Stimulated activated CD8-positive, alpha-beta memory T cell treated with anti-CD3 and anti-CD28 coated beads, Interleukin-2, amount 100 ng/mL, for 1 hour (primary cell): ENCODE results near the gene PNPO.

Experiments used
- DNase-seq, 2 donors: peaks; one replicate each; pipeline ENCODE4 v3.0.0-alpha.2; 2020; ENCODE audit warnings: low read depth in 2 of 2

PNPO gene

DNA sequence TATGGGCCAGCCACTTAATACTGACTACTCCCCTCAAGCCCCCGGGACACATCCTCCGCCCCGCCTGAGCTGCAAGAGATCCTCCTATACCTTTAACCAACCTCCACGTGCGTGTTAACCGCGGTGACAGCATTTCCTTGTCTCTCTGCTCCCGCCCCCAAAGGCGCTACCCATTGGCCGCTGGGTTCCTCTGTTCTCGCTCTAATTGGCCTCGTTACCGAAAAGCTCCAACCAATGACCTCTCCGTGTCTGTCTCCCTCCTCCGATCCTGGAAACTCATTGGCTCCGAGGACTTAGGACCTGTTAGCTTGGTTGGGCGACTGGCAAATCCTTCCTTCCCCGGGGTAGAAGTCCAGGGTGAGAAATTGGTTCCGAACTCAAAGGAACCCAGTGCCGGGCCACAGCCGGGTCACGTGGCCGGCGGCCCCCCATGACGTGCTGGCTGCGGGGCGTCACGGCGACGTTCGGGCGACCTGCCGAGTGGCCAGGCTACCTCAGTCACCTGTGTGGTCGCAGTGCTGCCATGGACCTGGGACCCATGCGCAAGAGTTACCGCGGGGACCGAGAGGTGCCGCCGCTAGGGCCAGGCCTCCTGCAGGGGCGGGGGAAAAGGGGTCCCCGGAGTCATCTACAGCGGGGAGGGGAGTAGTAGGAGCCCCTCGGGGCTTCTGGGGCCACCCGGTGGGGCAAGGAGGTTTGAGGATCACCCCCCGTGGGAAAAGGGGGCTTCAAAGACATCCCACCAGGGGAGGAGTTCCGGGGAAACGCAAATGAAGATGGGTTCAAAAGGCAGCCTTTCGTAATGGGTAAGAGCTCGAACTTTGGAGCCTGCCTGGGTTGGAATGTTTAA is at the start of gene PNPO:
Gene PNPO (plus strand): TSS at position 326 of the 850 bp plus-strand sequence. CDS start 105 bp downstream, at position 431.
- peak; percentile 82 to 83 for DNase-seq

DNA sequence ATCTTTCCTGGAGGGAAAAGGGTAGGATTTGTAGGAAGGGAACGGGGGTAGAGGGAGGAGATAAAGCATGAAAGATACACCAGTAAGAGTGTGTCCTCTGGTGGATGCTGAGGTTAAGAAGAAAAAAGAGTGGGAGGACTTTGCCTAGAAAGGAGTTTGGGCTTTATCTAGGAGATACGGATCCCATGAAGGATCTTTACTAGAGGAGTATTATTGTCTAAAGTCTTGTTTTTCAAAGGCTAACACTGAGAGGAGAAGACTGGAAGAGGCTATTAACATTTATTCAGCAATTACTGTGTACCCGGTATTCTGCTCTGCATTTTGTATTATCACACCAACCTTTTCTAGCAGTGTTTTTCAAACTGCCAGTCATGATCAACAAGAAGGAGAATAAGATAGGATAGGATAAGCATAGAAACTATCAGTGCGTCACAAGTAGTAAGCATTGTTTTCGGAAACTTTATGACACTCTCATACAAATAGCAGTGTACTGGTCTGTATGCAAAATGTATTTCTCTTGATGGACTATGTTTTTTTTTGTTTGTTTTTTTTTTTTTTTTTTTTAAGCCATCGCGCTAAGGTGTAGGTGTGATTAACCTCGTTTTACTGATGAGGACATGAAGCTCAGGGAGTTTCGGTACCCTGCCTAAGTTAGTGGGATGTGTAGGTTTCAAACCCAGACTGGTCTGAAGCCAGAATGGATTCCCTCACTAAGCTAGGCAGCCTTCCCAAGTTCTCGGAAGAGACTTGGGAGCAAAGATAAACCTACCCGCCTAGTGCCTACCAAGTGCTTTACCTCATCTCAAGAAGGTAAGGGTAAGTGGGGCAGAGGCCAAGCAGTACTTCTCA is 46.6 kb upstream of the PNPO start:
- no peak for DNase-seq

DNA sequence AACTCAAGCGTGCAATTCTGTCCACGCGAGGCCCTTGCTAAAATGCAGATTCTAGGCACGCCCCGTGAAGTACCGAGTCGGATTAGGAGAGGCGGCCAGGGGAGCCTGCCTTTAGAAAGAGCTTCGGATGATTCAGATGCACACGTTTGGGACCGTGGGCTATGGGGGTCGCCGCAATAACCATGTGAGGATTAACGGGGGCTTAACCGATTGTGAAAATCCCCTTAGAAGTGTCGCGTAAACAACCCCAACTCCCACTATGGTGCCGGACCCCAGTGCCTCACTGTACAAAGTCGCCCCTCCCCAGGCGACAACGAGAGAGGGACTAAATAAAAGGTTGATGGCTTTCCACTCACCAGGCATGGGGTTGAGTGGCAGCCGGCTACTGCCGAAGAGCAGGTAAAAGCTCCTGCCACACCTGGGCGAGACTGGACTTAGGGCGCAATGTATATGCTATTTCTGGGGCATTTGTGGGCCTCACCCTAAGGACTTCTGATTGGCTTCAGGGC is 46.0 kb upstream of the PNPO start:
- DNase-seq = no peak

DNA sequence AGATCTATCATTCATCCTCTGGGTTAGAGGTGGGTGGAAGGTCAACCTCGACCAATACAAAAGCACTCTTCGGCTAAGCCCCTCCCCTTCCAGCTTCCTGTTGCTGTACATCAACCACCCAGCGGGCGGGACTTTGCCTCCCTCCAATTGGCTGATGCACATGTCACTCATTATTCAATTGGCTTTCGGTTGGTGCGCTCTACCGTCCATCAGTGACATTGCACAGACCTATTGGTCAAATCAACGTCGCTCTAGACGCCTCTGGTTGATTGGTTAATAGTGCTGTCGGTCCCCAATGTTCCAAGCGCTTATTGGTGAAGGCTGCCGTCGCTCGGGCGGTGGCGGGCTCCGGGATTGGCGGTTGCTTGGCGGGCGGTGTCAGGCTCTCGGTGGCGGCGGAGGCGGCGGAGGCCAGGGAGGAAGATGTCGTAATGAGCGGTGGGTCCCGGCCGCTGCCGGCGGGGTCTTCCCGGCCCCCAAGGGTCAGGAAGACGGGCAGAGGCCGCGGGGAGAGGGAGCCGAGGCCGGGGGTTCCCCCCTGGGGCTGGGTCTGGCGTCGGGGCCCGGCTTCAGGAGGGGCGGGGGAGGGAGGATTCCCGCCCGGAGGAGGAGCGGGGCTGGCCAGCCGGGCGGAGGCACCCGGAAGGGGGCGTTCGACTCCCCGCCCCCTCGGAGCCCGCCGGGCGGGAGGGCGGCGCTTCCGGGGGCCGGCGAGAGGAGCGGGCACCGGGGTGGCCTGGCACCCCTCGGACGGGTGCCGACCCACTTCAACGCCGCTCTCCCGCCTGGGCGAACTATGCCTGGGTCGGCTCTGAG is 45.3 kb upstream of the PNPO start, which contains the start of gene SP2:
Gene SP2 (plus strand): TSS at position 381 of the 816 bp plus-strand sequence. CDS start 51 bp downstream, at position 432.
- peak; percentile 97 for DNase-seq

DNA sequence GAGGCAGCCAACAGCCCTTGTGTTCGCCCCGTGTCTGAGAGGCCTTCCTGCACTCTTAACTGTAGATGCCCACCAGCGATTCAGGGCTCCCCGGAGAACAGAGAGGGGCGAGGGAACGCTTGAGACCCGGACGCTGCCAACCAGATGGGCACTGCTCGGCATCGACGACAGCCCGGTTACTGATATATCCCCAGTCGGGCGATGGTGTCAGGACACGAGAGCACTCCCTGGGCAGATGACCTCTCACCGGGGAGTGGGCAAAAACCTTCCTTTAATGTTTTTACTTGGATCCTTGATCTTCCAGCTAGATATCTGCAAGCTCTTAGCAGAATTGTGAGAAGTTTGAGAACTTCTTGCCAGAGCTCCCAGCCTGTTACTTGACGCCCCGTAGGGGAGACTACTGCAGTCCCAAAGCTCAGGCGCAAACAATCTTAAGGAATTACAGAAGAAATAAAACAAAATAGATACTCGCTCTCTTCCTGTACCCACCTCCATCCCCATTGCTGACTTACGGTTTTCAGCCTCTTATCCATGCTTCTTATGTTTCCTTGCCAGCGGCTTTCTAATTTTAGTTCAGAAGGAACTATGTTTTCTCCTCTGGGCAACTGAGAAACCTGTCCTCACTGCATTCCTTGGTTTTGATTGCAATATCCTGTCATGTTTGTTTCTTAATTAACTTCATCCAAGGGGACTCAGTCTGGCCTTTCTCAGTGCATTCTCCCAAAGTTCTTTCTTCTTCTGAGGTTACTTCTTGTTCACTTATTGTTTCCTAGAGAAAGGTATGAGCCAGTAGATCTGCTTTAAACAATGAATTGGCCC is 44.5 kb upstream of the PNPO start:
- no peak for DNase-seq

DNA sequence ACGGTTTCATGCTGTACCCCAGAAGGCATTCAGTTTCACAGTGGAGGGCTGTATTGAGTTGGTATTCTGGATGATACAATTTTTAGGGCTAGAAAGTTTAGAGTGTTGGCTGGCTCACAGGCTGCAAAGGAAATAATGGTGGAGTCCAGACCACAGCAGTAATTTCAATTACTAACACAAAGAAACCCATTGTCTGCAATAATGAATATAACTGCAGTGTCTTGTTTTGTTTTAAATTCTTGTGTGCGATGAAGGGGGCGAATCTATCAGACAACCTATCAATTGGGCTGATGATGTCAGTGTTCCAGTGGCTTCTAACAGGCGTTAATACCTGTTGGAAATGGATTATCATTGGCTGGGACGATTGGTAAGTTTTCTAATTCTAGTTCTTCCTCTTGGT is 43.8 kb upstream of the PNPO start:
- no peak for DNase-seq

DNA sequence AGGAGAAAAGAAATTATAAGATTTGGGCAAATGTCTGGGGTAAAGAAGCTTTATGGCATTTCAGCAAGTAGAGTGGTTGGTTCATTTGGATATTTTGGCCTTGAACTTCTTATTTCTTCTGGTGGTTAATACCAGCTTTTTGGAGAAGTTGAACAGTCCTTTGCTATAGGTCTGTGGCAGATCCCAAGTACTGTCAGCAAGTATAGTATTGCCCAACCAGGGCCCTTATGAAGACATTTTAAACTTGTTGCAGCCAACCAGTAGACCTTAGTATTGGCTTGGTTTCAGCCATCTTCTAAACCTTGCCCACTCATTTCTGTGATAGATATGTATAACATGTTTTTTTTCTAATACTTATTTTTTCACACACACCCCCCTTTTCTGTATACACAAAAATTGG is 43.1 kb upstream of the PNPO start:
- DNase-seq = no peak

DNA sequence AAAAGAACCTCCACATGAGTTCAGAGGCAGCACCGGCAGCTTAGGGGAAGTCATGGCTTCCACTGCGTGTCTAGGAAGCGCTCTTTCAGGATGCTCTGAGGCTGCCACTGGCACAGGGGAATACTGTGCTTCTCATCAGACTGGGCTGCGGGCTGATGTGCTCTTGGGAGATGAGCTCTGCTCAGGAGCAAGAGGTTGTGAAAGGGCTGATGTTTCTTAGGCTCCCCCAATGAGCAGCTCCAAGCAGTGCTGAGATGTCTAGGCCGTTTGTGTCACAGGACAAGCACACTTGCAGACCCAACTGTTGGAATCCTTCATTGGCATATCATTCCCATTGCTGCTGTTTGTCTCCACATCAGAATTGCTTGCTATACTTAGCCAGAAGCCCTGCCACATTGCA is 41.7 kb upstream of the PNPO start:
- no peak for DNase-seq

DNA sequence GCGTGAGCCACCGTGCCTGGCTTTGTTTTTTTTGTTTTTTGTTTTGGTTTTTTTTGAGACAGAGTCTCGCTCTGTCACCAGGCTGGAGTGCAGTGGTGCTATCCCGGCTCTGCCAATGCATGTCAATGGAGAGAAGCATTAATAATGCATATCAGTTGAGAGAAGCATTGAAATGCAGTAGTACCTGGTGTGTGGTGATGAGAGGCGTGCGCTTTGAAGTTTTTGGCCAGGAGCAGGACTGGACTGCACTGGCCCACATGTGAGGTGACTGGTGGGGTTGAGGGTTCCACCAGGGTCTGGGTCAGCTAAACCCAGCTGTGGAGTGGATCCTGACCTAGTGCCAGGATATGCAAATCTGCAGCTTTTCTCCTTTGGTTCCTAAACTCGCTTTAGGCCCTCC is 39.9 kb upstream of the PNPO start:
- no peak for DNase-seq

DNA sequence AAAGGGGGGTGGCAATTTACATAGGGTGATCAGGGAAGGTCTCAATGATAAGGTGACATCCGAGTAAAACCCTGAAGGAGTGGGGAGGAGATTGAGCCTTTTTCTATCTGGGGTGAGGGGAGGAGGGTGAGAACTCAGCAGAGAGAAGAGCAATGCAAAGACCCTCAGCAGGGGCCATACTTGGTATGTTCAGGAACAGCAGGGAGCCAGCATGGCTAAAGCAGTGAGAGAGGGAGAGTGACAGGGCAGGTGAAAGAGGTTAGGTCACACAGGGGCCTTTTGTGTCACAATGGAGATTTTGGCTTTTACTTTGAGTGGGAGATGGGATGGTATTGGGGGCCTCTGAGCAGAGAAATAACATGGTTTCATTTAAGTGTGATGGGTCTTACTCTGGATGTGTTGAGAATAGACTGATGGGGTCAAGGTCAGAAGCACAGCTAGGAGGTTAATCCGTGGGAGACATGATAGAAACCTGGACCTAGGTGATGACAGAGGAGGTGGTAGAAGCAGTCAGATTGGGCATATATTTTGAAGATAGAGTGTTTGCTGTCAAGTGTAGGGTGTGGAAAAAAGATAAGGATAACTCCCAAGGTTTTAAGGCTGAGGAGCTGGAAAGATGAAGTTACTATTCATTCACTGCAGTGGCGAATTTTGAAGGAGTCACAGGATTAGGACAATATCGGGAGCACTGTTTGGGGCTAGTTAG is 39.2 kb upstream of the PNPO start:
- no peak for DNase-seq

DNA sequence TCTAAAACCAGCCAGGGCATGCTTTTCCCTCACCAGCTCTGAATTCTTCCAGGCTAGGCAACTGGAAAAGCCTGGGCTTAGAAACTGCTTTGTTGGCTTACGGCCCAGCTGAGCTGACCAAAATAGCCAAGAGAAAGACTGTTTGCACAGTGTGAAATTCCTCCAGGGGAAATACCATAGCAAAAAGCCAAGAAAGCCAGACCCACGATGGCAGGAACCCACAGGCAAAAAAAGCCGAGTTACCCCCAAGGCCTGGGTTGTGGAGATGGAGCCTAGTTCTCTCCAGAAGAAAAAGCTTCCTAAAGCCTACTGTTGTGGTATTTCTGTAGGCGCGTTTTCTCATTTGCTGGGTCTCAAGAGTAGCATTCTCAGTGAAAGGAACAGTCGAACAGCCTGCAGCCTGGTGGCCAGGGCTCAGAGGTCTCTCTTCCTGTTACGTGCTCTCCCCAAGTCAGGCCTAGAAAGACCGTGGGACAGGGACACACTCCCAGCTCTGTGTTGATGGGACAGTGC is 36.1 kb upstream of the PNPO start:
- DNase-seq = no peak

DNA sequence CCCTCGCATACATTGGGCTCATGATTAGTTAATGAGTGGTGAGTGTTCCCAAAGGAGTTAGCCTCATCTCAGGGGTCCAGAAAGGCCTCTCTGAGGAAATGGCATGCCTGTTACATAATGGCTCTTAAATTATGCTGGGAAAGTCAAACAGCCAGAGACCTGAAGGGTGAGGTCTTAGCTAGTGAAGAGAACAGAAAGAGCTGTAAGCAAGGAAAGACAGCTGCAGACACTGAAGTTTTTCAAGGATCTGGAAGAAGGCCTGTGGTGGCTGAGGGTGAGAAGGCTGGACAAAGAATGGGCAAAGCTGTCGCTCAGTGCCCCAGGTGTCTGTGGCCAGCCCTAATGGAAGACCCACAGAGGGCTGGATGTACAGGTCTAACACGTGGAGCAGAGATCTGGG is 34.9 kb upstream of the PNPO start:
- DNase-seq = no peak

DNA sequence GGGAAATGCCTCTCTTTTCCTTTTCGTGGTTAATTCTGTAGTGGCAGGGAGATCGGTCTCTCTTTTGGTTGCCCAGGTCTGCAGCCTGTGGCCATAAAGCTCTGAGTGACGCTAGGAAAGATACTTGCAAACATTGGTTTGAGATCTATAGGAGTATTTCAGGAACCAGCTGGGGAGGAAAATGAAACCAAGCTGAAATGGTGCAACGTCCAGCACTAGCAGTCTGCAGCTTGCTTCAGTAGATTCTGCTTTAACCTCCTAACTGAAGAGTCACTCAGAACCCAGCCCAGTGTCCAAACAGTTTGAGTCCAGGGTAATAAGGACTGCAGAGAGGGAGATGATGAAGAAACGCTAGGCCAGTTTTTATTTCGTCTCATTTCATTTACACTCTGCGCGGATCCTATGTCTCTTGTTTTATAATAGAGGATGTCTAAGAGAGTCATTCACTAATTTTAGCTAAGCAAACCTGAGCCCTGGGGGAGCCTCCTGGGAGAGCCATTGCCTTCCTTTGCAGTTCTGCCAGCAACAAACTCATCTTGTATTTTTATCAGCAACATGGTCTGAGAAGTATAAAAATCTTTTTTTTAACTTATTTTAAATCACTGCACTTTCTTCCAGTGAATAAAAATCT is 33.3 kb upstream of the PNPO start:
- DNase-seq = no peak

DNA sequence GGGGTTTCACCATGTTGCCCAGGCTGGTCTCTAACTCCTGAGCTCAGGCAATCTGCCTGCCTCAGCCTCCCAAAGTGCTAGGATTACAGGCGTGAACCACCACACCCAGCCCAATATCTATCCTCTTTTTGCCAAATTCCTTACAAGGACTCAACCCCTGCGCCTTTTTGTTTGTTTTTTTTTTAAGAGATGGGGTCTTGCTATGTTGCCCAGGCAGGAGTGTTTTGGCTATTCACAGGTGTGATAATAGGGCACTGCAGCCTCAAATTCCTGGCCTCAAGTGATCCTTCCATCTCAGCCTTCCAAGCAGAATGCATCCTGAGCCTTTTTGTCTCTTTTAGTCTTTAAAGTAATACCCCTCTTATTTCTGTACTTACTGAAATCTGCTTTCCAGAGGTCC is 28.3 kb upstream of the PNPO start:
- no peak for DNase-seq

DNA sequence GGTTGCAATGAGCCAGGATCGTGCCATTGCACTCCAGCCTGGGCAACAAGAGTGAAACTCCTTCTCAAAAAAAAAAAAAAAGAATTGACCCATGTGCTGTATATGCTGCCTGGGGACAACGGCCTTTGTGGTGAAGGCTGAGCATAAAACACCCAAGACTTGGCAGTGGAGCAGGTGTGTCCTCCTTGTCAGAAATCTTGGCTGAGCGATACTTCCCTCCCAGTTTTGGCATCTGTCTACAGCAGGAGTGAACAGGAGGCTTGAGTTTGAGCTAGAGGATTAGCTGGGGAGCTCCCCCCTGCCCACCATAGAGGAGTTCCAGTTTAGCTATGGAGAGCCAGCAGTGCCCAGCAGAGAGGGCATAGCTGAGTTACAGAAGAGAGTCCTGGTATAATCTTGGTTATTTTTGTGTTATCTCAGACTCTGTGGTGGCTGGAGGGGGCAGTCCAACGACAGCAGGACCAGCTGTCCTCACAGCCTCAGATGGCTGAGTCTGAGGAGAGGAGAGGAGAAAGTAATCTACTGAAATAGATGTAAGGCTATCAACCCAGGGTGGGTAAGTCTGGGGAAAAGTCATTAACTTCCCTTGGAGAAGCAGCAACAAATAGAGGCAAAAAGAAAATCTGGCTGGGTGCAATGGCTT is 26.9 kb upstream of the PNPO start:
- DNase-seq = no peak

DNA sequence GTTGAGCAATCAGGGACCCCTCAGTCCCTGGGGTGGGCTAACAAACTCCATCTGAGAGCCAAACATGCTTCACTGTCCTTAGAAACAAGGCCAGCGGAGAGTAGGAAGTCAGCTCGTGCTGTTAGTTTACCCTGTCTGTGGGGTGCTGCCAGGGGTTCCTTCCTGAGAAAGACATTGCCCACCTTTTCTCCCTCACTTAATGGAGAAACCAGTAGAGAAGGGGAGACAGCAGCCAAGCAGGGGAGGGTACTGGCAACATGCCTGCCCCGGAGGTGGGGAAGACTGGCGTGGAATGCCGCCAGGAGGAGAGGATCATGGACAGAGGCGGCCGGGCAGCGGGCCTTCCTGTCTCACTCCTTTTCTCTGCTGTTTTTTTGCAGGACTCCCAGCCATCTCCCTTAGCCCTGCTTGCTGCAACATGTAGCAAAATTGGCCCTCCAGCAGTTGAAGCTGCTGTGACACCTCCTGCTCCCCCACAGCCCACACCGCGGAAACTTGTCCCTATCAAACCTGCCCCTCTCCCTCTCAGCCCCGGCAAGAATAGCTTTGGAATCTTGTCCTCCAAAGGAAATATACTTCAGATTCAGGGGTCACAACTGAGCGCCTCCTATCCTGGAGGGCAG is 25.5 kb upstream of the PNPO start:
- DNase-seq = no peak

DNA sequence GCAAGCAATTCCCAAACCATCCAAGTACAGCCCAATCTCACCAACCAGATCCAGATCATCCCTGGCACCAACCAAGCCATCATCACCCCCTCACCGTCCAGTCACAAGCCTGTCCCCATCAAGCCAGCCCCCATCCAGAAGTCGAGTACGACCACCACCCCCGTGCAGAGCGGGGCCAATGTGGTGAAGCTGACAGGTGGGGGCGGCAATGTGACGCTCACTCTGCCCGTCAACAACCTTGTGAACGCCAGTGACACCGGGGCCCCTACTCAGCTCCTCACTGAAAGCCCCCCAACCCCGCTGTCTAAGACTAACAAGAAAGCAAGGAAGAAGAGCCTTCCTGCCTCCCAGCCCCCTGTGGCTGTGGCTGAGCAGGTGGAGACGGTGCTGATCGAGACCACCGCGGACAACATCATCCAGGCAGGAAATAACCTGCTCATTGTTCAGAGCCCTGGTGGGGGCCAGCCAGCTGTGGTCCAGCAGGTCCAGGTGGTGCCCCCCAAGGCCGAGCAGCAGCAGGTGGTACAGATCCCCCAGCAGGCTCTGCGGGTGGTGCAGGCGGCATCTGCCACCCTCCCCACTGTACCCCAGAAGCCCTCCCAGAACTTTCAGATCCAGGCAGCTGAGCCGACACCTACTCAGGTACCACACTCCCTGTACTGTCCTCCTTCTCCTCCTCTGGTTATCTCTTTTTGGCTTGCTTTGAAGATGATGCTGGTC is 24.7 kb upstream of the PNPO start:
- DNase-seq = no peak

DNA sequence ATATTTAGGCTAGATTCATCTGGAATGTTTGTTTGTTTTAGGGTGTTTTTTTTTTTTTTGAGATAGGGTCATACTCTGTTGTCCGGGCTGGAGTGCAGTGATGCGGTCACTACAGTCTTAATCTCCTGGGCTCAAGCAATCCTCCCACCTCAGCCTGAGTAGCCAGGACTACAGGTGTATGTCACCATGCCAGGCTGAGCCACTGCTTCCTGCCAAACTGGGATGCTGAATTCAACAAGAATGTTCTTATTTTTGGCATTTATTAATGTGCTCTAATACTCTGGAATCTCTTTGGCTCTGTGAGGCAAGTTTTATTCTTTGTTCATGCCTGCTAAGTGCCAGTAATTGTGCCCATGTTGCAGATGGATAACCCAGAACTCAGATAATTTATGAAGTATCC is 23.8 kb upstream of the PNPO start:
- no peak for DNase-seq
